ENCODE measurements around the gene KDM4B.
A peak's percentile ranks its signal among the peaks of the same experiment; 100 is the strongest.

Gene KDM4B

DNA sequence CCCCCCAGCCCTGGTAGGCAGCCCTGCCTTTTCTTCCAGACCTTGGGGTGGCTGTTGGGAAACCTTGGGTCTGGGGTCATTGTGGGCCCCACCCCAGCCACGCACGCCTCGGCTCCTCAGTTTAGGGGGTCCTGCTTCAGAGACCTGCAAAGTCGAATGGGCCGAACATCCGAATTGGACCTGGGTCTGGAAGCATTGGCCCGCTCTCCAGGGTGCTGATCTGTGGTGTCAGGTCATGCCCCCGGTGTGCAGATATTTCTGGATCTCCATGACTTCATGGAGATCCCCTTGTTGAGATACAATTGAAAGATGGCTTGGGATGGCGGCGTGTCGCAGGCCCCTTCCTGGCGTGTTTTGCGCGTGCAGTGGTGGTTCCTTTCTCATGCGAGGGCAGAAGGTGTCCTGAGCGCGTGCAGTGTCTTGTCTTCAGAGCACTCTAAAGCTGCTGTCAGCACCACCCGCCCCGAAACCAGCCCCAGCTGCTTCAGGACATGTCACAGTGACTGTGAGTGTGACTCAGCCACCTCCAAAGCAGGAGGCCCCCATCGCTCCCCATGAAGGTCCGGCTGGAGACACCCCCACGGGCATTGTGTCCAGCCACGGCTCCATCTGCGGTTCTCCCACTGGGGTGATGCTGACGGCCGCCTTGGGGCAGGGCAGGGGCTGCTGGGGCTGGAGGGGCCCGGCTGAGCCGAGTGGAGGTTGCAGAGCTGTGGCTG is 112.7 kb downstream of the KDM4B start:
- DNase-seq (ENCODE audit: low read depth) = no peak
- no peak overlapping the region for H3K4me3 ChIP-seq (ENCODE audit: low read length)
- TF ChIP-seq, protein P1, sequence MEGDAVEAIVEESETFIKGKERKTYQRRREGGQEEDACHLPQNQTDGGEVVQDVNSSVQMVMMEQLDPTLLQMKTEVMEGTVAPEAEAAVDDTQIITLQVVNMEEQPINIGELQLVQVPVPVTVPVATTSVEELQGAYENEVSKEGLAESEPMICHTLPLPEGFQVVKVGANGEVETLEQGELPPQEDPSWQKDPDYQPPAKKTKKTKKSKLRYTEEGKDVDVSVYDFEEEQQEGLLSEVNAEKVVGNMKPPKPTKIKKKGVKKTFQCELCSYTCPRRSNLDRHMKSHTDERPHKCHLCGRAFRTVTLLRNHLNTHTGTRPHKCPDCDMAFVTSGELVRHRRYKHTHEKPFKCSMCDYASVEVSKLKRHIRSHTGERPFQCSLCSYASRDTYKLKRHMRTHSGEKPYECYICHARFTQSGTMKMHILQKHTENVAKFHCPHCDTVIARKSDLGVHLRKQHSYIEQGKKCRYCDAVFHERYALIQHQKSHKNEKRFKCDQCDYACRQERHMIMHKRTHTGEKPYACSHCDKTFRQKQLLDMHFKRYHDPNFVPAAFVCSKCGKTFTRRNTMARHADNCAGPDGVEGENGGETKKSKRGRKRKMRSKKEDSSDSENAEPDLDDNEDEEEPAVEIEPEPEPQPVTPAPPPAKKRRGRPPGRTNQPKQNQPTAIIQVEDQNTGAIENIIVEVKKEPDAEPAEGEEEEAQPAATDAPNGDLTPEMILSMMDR (conservative IDR thresholded peaks at IDR 0.05; ENCODE audit: low read depth, low read length) = no peak

DNA sequence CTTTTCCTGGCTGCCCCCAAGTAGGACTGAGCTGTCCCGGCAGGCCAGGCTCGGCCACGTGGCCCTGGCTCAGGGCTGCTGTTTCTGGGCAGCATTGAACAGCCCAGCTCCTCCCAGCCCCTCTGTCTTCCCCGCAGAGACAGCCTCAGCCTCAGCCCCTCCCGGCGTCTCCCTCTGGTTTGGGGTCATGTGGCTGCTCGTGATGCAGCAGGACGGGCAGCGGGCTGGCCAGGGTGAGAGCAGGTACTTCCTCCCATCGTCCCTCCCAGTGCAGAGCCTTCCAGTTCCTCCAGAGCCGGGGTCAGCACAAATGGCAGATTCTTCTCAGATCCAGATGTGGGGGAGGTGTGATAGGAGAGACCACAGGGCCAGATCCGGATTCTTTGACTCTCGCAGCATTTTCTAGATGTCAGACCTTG is 114.6 kb downstream of the KDM4B start:
- TF ChIP-seq, protein P1 (conservative IDR thresholded peaks at IDR 0.05; ENCODE audit: low read depth, low read length) = no peak
- peak; percentile 57 for DNase-seq (ENCODE audit: low read depth)
- H3K4me3 ChIP-seq (ENCODE audit: low read length) = no peak overlapping the region

DNA sequence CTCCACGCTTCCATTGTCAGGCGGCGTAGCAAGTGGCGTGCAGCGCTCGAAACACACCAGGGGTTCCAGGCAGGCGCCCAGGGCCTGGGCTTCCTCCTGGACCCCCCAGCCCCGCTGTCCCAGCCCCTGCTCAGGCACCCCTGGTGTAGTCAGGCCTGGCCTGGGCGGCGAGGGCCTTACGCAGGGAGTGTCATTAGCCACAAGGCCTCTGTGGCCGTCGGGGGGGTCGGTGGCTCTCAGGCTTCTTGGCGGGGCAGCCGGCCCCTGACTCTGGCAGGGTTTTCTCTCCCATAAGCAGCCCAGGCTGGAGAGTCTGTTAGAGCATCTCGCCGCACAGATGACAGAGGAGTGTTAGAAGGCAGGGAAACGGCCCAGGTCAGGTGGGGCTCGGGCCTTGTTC is 116.7 kb downstream of the KDM4B start:
- no peak for DNase-seq (ENCODE audit: low read depth)
- TF ChIP-seq, protein P1 (conservative IDR thresholded peaks at IDR 0.05; ENCODE audit: low read depth, low read length) = no peak
- H3K4me3 ChIP-seq (ENCODE audit: low read length) = no peak overlapping the region

DNA sequence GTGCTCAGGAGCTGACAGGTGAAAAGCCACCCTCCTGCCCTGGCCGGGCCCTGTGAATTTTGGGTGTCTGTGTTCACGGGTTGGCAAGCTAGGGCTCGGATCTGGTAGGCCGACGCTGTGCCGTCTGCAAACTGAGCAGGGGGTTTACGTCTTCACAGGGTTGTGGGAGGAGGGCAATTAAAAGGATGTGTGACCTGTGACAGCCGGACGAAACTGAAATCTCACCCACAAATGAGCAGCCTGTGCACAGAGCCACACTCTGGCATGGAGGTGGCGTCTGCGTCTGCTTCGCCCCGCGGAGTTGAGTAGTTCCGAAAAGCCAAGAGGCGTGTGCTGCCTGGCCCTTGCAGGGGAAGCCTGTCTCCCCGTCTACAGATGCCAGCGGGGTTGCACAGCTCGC is 117.3 kb downstream of the KDM4B start:
- no peak overlapping the region for H3K4me3 ChIP-seq (ENCODE audit: low read length)
- TF ChIP-seq, protein P1 (conservative IDR thresholded peaks at IDR 0.05; ENCODE audit: low read depth, low read length) = no peak
- DNase-seq (ENCODE audit: low read depth) = no peak

- TF ChIP-seq, protein P1 (conservative IDR thresholded peaks at IDR 0.05; ENCODE audit: low read depth, low read length) = no peak
- H3K4me3 ChIP-seq (ENCODE audit: low read length) = no peak overlapping the region
- no peak for DNase-seq (ENCODE audit: low read depth)
Measured at GRCh38 chr19:5086725-5087439, 118.0 kb downstream of the KDM4B start.

DNA sequence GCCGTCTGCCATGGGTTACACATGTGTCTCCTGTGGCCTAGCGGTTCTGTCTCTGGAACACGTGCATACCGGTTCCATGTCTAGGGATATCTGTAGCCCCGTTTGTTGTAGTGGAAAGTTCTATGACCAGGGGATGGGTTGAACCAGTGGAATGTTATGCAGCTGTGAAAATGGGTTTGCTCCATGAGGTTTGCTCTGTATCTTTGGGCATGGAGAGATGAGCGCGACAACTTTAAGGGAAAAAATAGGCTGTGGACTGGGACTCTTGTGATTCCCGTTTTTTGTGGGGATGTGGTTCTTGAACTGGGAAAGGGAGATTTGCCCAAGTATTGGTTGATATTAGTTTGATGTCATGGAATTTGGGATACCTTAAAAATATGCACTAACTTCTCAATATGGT is 120.4 kb downstream of the KDM4B start:
- H3K4me3 ChIP-seq (ENCODE audit: low read length) = no peak overlapping the region
- TF ChIP-seq, protein P1 (conservative IDR thresholded peaks at IDR 0.05; ENCODE audit: low read depth, low read length) = no peak
- DNase-seq (ENCODE audit: low read depth) = no peak

Data from retinal pigment epithelial cell (primary cell).